Stomach (tissue), 4 donors: ENCODE measurements around the gene PRKCA.

Source experiments
- CTCF ChIP-seq, 7 experiments: fragments of 450-650 bp in 4 of 7; fragments of 200-600 bp in 3 of 7; sonication (generic) in 3 of 7; IDR thresholded peaks; one replicate each; pipeline ENCODE4 v1.5.1; 2016 to 2019; ENCODE audit warnings: antibody characterized with exemption in 7 of 7, control low read depth in 2 of 7, mild to moderate bottlenecking in 1 of 7
- POLR2A ChIP-seq, 4 donors: fragments of 450-650 bp; IDR thresholded peaks; one replicate each; pipeline ENCODE4 v1.6.1; 2016; ENCODE audit warnings: antibody characterized with exemption in 4 of 4, control low read depth in 2 of 4, mild to moderate bottlenecking in 1 of 4, moderate library complexity in 1 of 4
- POLR2AphosphoS5 ChIP-seq, 3 donors: sonication (generic); formaldehyde crosslinking; IDR thresholded peaks; one replicate each; pipeline ENCODE4 v1.6.1; 2016; ENCODE audit warnings: antibody characterized with exemption in 3 of 3

- TF ChIP-seq CTCF (IDR thresholded peaks at IDR 0.05) = peak in 5 of 7 experiments; percentile 61 to 80 (median 69)
- TF ChIP-seq POLR2A (IDR thresholded peaks at IDR 0.05) = no peak
- peak in 1 of 3 donors; percentile 20 for TF ChIP-seq POLR2AphosphoS5 (IDR thresholded peaks at IDR 0.05)
These were observed 371.4 kb downstream of the PRKCA start for GRCh38 chr17:66673668-66674276.
